GM18499 (cell line): ENCODE measurements around the gene WARS2.
"Not testable (repeated sequence)": the region's sequence is repeated elsewhere in the genome, so short reads cannot be mapped to it uniquely, and the experiment has no call there.

ENCODE experiments used
- ATAC-seq: cut with Tn5 transposase; IDR thresholded peaks from one replicate; pipeline ENCODE4 v1.9.1; 2021; ENCODE audit warnings: moderate number of reproducible peaks; ENCODE audit not compliant: insufficient read depth, unreplicated experiment

Gene WARS2

DNA sequence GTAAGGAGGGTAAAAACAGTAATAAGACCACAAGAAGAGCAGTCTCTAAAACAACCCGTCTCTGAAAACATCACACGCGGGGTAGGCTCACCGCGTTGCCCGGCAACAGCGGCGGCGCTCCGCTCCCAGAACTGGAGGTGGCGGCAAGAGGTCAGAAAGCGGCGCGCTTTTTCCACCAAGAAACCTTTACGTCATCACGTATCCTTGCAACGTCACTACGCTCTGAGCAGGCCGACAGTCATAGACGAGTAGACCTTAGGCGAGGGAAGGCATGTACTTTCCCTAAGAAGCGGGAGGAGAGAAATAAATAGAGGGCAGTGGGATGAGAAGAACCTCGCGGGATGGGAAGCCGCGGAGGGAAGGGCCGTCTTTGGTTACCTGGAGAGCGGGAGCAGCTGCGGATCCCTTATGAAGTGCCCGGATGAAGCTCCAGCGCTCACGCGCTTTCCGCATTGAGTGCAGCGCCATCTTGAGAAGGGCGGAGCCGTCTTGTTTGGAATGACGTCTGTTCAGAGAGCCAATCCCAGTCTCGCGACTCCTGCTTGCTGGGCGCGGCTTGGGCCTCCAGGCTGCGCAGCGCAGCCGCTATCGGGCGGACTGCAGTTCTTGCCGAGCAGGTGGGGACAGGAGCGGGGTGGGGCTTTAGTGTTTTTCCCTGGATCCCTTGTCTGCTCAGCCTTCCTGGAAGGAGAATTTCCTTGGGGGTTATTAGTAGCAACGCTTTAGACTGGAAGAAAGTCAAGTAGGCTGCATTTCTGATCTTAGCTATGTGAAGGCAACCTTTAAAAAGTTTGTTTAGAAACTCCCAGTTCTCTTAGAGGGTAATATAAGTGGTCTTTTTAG is at the start of gene WARS2:
Gene WARS2, minus strand, starts transcription at position 477 of the 843 bp plus-strand sequence. Its CDS starts 9 bp downstream, at position 468.
- ATAC-seq = peak; percentile 83

- no peak for ATAC-seq
Measured at GRCh38 chr1:119188926-119189325, 48.5 kb upstream of the WARS2 start.

DNA sequence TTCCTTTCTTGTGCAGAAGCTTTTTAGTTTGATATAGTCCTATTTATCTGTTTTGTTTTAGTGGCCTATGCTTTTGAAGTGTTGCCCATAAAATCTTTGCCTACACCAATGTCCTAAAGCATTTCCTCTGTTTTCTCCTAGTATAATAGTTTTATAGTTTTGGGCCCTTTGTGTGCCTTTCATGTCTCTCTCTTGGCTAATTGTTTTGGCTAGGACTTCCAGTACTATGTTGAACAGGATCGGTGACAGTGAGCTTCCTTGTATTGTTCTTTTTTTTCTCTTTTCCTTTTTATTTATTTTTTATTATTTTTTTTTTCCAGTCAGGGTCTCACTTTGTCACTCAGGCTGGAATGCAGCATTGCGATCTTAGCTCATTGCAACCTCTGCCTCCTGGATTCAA is 47.0 kb upstream of the WARS2 start:
- ATAC-seq = no peak

DNA sequence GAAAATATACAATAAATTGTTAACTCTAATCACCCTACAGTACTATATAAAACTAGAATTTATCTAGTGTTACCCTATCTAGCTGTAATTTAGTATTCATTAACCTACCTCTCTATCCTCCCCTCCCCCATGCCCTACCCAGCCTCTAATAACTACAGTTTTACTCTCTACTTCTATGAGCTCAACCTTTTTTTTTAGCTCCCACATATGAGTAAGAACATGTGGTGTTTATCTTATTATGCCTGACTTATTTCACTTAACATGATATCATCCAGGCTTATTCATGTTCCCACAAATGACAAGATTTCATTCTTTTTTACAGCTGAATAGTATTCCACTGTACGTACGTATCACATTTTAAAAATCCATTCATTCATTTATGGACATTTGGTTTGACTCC is 46.0 kb upstream of the WARS2 start:
- no peak for ATAC-seq

GRCh38 chr1:119184972-119185371 is 44.5 kb upstream of the WARS2 start:
- no peak for ATAC-seq

GRCh38 chr1:119181218-119181617 is 40.8 kb upstream of the WARS2 start:
- ATAC-seq = no peak

DNA sequence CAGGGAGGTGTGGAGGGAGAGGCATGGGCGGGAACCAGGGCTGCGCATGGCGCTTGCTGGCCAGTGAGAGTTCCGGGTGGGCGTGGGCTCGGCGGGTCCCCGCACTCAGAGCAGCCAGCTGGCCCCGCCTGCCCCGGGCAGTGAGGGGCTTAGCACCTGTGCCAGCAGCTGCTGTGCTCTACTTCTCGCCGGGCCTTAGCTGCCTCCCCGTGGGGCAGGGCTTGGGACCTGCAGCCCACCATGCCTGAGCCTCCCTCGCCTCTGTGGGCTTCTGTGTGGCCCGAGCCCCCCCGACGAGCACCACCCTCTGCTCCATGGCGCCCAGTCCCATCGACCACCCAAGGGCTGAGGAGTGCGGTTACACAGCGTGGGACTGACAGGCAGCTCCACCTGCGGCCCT is 38.6 kb upstream of the WARS2 start:
- no peak for ATAC-seq

DNA sequence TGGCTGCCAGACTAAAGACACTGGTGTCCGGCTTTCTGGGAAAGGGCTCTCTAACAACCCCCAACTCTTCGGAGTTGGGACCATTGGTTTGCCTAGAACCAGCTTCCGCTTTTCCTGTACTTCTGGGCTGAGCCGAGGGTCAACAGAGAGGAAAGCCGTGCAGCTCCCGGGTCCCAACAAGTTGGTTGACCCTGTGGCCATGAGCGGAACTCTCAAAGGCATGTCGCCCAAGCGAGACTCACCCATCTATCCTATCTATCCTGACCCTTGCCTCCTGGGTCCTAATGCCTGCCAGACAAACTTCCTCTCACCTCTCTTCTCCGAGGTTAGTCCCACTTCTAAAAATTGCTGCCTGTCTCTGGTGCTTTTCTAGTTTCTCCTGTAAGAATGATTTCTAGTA is 32.5 kb upstream of the WARS2 start:
- ATAC-seq = not testable (repeated sequence)

- not testable (repeated sequence) for ATAC-seq
Measured at GRCh38 chr1:119171381-119172010, 31.0 kb upstream of the WARS2 start.

GRCh38 chr1:119163396-119163795 is 22.9 kb upstream of the WARS2 start:
- ATAC-seq = no peak

- no peak for ATAC-seq
Measured at GRCh38 chr1:119160866-119161265, 20.4 kb upstream of the WARS2 start.

DNA sequence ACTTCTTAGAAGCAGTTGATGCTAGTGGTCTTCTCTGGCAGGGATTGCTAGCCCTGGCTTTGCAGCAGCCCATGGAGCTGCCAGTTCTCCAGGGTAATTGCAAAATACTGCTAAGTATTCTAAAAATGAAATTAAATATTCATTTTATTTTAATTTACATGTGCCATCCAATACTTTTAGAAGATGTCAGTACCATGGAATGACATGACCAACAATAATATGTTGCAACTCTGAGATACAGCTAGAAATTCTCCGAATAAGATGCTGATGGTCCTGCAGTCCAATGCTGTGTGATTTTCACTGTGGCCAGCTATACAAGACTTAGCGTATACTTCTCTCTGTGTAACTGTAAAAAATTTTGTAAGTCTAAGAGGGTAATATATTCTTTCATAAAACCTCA is 20.0 kb upstream of the WARS2 start:
- ATAC-seq = no peak

DNA sequence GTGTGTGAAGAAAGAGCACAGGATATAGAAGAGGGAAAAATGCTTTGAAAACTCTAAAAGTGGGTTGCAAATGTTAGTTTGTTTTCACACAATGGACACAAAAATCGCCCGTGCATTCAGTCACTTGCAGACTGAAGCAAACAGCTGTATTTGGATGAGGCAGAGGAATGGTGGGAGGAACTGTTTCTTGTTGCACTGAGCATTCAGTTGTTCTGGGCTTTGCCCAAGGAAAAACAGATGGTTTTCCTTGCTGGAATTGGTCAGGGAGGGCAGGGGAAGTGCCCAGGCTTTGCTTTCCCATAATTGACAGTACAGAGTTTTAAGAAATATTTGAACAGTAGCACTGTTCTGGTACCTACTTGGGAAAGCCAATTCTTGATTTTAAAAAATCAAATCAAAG is 19.5 kb upstream of the WARS2 start:
- no peak for ATAC-seq

GRCh38 chr1:119159111-119159510 is 18.7 kb upstream of the WARS2 start:
- ATAC-seq = no peak

GRCh38 chr1:119156761-119157160 is 16.3 kb upstream of the WARS2 start:
- not testable (repeated sequence) for ATAC-seq

GRCh38 chr1:119155069-119155468 is 14.6 kb upstream of the WARS2 start:
- ATAC-seq = not testable (repeated sequence)

DNA sequence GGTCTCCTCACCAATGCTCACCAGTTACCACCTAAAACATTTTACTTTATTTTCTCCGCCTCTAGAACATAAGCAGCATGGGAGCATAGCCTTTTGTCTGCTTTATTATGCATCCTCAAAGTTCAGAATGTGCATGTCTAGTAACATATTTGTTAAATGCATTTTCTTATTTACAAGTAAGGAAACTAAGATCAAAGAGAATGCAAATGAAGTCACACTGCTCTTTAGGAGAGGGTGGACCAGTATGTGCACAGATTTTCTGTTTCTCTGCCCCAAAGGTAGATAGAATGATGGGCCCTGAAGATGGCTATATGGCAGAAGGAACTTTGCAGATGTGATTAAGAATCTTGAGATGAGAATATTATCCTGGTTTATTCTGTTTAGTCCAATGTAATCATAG is 9.7 kb upstream of the WARS2 start:
- ATAC-seq = no peak

DNA sequence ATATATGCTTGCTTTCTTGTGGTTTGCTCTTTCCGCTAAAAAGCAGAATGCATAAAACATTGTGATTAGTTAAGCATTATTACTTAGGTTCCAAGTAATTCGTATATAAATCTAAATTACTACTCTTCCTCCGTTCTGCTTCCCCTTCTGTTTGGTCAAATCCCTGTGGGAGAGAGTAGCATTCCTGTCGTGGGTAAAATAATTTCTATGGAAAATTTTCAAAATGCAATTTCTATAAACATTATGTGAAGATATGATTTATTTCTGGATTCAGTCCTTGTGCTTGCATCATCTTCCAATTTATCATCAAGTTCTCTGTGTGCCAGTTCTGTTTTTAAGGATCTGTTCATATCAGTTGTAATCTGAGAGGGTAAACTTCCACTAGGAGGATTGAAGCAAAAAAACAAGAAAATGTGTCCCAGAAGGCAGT is 7.2 kb upstream of the WARS2 start:
- no peak for ATAC-seq

- ATAC-seq = no peak
Measured at GRCh38 chr1:119146466-119146865, 6.0 kb upstream of the WARS2 start.

DNA sequence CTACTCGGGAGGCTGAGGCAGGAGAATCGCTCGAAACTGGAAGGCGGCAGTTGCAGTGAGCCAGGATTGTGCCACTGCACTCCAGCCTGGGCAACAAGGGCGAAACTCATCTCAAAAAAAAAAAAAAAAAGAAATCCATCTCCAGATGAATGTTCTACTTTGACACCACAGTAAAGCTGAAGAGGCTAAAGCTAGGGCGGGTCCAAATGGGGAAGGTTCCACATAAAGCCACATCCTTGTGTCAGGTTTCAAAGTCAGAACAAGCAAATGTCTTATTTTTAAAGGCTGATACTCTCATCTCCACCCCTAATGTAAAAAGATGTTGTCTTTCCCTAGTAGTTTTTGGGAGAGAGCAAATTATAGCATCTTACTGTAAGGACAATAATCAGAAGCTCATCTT is 4.4 kb upstream of the WARS2 start:
- ATAC-seq = no peak

GRCh38 chr1:119143706-119144105 is 3.3 kb upstream of the WARS2 start:
- no peak for ATAC-seq

- ATAC-seq = no peak
Measured at GRCh38 chr1:119141660-119142059, 1.2 kb upstream of the WARS2 start.
